Liver (tissue), 3 donors: Measurements from ENCODE around the gene RAB6B.

Source experiments
- JUND ChIP-seq, 2 donors: IDR thresholded peaks; 2 replicates each; pipeline ENCODE4 v1.6.1; 2016; ENCODE audit warnings: antibody characterized with exemption in 2 of 2
- REST ChIP-seq: IDR thresholded peaks from 2 replicates; pipeline ENCODE4 v1.6.1; 2016; ENCODE audit warnings: antibody characterized with exemption, mild to moderate bottlenecking
- TF ChIP-seq, protein P1 (sequence below): fragments of 150-350 bp; IDR thresholded peaks from 2 replicates; pipeline ENCODE4 v1.5.1; 2017; ENCODE audit warnings: improper control_type of control experiment, low read depth, low read length; ENCODE audit not compliant: missing input control
- donor health status: healthy.
- donor health status: healthy.

DNA sequence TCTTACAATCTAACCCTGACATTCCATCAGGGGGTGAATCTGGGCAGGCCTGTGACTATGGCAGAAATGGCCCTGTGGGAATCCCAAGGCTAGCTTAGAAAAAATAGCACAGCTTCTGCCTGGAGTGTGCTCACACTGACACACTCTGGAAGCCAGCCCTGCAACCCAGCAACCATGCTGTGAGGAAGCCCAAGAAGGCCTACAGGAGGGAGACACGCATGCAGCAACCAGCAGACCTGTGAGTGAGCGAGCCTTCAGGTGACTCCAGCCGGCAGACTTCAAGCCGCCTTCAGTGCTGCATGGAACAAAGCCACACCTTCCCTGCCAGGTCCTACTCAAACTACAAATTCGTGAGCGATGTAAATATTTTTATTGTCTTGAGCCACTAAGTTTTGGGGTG lies 26.1 kb downstream of the RAB6B start:
- TF ChIP-seq, protein P1, sequence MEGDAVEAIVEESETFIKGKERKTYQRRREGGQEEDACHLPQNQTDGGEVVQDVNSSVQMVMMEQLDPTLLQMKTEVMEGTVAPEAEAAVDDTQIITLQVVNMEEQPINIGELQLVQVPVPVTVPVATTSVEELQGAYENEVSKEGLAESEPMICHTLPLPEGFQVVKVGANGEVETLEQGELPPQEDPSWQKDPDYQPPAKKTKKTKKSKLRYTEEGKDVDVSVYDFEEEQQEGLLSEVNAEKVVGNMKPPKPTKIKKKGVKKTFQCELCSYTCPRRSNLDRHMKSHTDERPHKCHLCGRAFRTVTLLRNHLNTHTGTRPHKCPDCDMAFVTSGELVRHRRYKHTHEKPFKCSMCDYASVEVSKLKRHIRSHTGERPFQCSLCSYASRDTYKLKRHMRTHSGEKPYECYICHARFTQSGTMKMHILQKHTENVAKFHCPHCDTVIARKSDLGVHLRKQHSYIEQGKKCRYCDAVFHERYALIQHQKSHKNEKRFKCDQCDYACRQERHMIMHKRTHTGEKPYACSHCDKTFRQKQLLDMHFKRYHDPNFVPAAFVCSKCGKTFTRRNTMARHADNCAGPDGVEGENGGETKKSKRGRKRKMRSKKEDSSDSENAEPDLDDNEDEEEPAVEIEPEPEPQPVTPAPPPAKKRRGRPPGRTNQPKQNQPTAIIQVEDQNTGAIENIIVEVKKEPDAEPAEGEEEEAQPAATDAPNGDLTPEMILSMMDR, result no peak
- TF ChIP-seq JUND (IDR thresholded peaks at IDR 0.05) (no peak), REST (no peak)
